GM12878 (cell line): ENCODE measurements around the gene OSBPL7. TPM values are rescaled to one million over a fixed set of nuclear protein-coding genes. Genes with fewer than 3 reads are reported as not detected.

ENCODE experiments used
- BCLAF1 ChIP-seq: fragments of 450-650 bp; IDR thresholded peaks from 2 replicates; pipeline ENCODE4 v1.6.1; 2017; ENCODE audit warnings: antibody characterized with exemption, mild to moderate bottlenecking, moderate library complexity
- CHD4 ChIP-seq: fragments of 200-600 bp; sonication (generic); IDR thresholded peaks from 2 replicates; pipeline ENCODE4 v1.6.1; 2016; ENCODE audit warnings: mild to moderate bottlenecking
- CUX1 ChIP-seq: IDR thresholded peaks from 2 replicates; pipeline ENCODE4 v1.6.1; 2012; ENCODE audit warnings: improper control_type of control experiment, low read depth, low read length; ENCODE audit not compliant: insufficient replicate concordance
- E2F4 ChIP-seq: IDR thresholded peaks from 2 replicates; pipeline ENCODE4 v1.6.1; 2012; ENCODE audit warnings: low read depth, low read length, improper control_type of control experiment
- IRF3 ChIP-seq: fragments of 450-650 bp; IDR thresholded peaks from 2 replicates; pipeline ENCODE4 v1.6.1; 2014; ENCODE audit warnings: mild to moderate bottlenecking
- JUNB ChIP-seq: IDR thresholded peaks from 2 replicates; pipeline ENCODE4 v1.6.1; 2016; ENCODE audit warnings: antibody characterized with exemption, mild to moderate bottlenecking
- MXI1 ChIP-seq: fragments of 150-350 bp; IDR thresholded peaks from 2 replicates; pipeline ENCODE4 v1.6.1; 2011; ENCODE audit warnings: low read depth, mild to moderate bottlenecking, inconsistent platforms, low read length, improper control_type of control experiment
- NFYA ChIP-seq: IDR thresholded peaks from 2 replicates; pipeline ENCODE4 v1.6.1; 2011; ENCODE audit warnings: low read depth, mild to moderate bottlenecking, low read length, improper control_type of control experiment, borderline replicate concordance
- TCF3 ChIP-seq: IDR thresholded peaks from 2 replicates; pipeline ENCODE4 v1.6.1; 2012; ENCODE audit warnings: low read depth, mild to moderate bottlenecking, low read length, borderline replicate concordance; ENCODE audit not compliant: insufficient read depth
- polyA plus RNA-seq, 11 experiments: library from polyadenylated mRNA; depleted of rRNA in 4 of 11; unstranded in 6 of 11; stranded (reverse) in 5 of 11; fragments of >200 nt; fragmentation: Nextera tagmentation in 4 of 11; fragmentation: Illumina TruSeq in 1 of 11; extraction: Ambion mirVana in 4 of 11; extraction: Trizol in 1 of 11; gene quantifications; 1 replicate in 1 of 11; 2 replicates in 10 of 11; pipeline versions ENCODE4 v1.2.1 to v1.2.3, GENCODE V29; 2011 to 2016; ENCODE audit warnings: inconsistent platforms in 2 of 11, missing spikeins in 2 of 11, low read depth in 1 of 11
- total RNA-seq, 4 experiments: library from RNA; depleted of rRNA in 3 of 4; stranded (reverse); fragments of >200 nt in 3 of 4; fragmentation: Illumina TruSeq in 1 of 4; extraction: Trizol in 1 of 4; gene quantifications; 2 replicates each; pipeline versions ENCODE4 v1.2.1 to v1.2.3, GENCODE V29; 2013 to 2021

The OSBPL7 gene
- total and polyA plus RNA-seq, 10 of the 15 experiments (the other 5 are each of a cell fraction or from before 2014, with no cell fraction given), result 0.50 to 16.1 (median 6.7) TPM

GRCh38 chr17:47791025-47791424, 30.6 kb downstream of the OSBPL7 start (continued):
- TF ChIP-seq IRF3 (no peak), E2F4 (no peak), BCLAF1 (no peak), JUNB (no peak), MXI1 (no peak), CHD4 (no peak), NFYA (no peak), TCF3 (no peak), CUX1 (no peak)
